GM12875 (cell line): ENCODE measurements around the gene PTDSS2.

ENCODE experiments used
- H3K4me3 ChIP-seq: one replicate; pipeline ENCODE4 v1.5.1; 2011; ENCODE audit warnings: low read depth, low read length, control low read depth
- TF ChIP-seq, protein P1 (sequence below): IDR thresholded peaks from 2 replicates; pipeline ENCODE4 v1.5.1; 2011; ENCODE audit warnings: low read depth, mild to moderate bottlenecking, control low read depth, inconsistent platforms, low read length, moderate library complexity, borderline replicate concordance; ENCODE audit not compliant: insufficient read depth

The PTDSS2 gene

GRCh38 chr11:479311-479710 is 29.2 kb downstream of the PTDSS2 start:
- TF ChIP-seq, protein P1, sequence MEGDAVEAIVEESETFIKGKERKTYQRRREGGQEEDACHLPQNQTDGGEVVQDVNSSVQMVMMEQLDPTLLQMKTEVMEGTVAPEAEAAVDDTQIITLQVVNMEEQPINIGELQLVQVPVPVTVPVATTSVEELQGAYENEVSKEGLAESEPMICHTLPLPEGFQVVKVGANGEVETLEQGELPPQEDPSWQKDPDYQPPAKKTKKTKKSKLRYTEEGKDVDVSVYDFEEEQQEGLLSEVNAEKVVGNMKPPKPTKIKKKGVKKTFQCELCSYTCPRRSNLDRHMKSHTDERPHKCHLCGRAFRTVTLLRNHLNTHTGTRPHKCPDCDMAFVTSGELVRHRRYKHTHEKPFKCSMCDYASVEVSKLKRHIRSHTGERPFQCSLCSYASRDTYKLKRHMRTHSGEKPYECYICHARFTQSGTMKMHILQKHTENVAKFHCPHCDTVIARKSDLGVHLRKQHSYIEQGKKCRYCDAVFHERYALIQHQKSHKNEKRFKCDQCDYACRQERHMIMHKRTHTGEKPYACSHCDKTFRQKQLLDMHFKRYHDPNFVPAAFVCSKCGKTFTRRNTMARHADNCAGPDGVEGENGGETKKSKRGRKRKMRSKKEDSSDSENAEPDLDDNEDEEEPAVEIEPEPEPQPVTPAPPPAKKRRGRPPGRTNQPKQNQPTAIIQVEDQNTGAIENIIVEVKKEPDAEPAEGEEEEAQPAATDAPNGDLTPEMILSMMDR: no peak
- no peak overlapping the region for H3K4me3 ChIP-seq

DNA sequence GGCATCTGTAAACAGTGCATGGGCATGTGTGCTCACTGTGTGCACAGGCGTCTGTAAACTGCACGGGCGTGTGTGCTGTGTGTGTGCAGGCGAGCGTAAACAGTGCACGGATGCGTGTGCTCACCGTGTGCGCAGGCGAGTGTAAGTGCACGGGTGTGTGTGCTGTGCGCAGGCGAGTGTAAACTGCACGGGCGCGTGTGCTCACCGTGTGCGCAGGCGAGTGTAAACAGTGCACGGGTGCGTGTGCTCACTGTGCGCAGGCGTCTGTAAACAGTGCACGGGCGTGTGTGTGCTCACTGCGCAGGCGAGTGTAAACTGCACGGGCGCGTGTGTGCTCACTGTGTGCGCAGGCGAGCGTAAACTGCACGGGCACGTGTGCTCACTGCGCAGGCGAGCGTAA is 34.5 kb downstream of the PTDSS2 start:
- no peak overlapping the region for H3K4me3 ChIP-seq
- TF ChIP-seq, protein P1: no peak

GRCh38 chr11:486189-486588 is 36.1 kb downstream of the PTDSS2 start:
- no peak overlapping the region for H3K4me3 ChIP-seq
- TF ChIP-seq, protein P1: no peak

- TF ChIP-seq, protein P1: no peak
- no peak overlapping the region for H3K4me3 ChIP-seq
Observed at GRCh38 chr11:487571-488021, 37.5 kb downstream of the PTDSS2 start.

DNA sequence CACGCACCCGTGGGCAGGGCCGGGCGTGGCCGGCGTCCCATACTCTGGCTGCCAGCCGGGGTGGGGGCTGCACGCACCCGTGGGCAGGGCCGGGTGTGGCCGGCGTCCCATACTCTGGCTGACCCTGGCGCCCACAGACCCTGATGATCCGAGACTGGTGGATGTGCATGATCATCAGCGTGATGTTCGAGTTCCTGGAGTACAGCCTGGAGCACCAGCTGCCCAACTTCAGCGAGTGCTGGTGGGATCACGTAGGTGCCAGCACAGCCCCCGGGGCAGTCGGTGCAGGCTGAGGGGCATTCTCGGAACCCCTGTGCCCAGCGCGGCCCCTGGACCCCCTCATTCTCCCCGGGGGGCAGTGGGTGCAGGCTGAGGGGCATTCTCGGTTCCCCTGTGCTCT is 38.0 kb downstream of the PTDSS2 start:
- TF ChIP-seq, protein P1: no peak

DNA sequence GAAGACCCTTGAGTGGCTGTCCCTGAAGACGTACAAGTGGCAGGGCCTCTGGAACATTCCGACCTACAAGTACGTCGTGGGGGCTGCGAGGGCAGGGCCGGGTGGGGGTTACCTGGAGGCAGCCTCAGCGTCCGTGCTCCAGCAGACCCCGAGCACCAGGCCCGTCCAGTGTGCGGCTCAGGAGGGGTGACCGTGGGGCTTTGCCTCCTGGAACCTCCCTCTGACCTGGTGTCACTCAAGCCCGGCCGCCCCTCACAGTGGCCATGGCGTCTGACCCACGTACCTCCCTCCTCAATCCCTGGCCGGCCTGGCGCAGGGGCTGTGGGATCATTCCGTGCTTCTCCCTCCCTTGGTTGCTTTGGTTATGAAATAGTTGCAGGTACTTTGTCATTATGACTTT is 38.5 kb downstream of the PTDSS2 start:
- H3K4me3 ChIP-seq: no peak overlapping the region
- TF ChIP-seq, protein P1: no peak

More for the DNA sequence above, 38.0 kb downstream of the PTDSS2 start:
- H3K4me3 ChIP-seq: no peak overlapping the region

DNA sequence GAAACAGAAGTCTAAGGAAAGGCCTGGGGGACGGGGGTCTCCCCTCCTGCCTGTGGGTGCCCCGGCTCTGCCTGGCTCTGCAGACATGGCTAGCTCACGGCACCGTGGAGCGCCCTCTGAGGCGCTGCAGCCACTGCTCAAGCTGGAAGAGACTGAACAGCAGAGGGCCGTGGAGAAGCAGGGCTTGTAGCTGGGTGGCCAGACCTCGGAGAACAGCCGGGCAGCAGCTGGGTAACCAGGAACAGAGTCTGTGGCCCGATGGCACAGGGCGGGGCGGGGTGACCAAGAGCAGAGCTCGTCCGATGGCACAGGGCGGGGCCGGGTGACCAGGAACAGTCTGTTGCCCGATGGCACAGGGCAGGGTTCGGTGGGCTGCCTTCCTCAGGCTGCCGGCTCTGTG is 38.9 kb downstream of the PTDSS2 start:
- TF ChIP-seq, protein P1: no peak
- H3K4me3 ChIP-seq: no peak overlapping the region
